ENCODE data around the gene SLC28A1.

SLC28A1 gene

GRCh38 chr15:84905016-84905916, 20.8 kb downstream of the SLC28A1 start:
- TF ChIP-seq, protein P1, sequence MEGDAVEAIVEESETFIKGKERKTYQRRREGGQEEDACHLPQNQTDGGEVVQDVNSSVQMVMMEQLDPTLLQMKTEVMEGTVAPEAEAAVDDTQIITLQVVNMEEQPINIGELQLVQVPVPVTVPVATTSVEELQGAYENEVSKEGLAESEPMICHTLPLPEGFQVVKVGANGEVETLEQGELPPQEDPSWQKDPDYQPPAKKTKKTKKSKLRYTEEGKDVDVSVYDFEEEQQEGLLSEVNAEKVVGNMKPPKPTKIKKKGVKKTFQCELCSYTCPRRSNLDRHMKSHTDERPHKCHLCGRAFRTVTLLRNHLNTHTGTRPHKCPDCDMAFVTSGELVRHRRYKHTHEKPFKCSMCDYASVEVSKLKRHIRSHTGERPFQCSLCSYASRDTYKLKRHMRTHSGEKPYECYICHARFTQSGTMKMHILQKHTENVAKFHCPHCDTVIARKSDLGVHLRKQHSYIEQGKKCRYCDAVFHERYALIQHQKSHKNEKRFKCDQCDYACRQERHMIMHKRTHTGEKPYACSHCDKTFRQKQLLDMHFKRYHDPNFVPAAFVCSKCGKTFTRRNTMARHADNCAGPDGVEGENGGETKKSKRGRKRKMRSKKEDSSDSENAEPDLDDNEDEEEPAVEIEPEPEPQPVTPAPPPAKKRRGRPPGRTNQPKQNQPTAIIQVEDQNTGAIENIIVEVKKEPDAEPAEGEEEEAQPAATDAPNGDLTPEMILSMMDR (conservative IDR thresholded peaks at IDR 0.05) = no peak
- no peak overlapping the region for H3K27ac ChIP-seq

DNA sequence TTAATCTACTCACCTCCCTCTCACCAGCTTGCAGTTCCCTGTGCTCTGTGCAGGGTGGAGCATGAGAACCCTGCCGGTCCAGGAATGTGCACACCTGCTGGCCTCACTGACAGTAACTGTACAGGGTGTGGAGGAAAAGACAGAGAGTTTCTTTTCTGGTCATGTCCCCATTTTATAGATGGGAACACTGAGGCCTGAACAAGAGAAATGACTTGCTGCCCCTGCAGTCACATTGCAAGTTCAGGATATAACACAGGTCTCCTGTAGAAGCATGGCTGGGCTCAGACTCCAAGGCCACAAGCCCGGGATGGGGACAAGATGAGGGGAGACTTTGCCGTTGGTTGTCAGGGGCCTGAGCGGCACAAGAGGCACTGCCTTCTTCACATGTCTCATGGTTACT, 23.3 kb downstream of the SLC28A1 start:
- TF ChIP-seq, protein P1 (conservative IDR thresholded peaks at IDR 0.05) = no peak
- no peak overlapping the region for H3K27ac ChIP-seq

- TF ChIP-seq, protein P1 (conservative IDR thresholded peaks at IDR 0.05) = no peak
- peak overlapping the region; percentile 7; the same call in 1 of the 2 replicates for H3K27ac ChIP-seq
Measured at GRCh38 chr15:84908564-84908963, 24.1 kb downstream of the SLC28A1 start.

DNA sequence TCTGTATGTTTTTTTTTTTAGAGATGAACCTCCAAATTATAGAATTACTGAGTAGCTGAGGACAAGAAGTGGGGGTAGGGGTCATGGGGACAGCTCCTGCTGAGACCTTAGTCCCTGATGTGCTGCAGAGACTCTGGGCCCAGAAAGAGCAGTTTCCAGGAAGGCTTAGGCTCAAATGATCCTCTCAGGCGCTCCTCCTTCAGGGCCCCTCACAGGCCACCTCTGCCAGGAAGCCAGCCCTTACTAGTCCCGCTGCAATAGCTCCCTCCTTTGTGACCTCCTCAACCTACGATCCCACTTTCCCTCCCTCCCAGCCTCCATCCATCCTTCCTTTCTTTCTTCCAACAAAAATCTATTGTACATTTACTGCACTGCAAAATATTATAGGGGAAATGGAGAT, 24.6 kb downstream of the SLC28A1 start:
- TF ChIP-seq, protein P1 (conservative IDR thresholded peaks at IDR 0.05) = no peak
- H3K27ac ChIP-seq = no peak overlapping the region; the same call in 1 of the 2 replicates

DNA sequence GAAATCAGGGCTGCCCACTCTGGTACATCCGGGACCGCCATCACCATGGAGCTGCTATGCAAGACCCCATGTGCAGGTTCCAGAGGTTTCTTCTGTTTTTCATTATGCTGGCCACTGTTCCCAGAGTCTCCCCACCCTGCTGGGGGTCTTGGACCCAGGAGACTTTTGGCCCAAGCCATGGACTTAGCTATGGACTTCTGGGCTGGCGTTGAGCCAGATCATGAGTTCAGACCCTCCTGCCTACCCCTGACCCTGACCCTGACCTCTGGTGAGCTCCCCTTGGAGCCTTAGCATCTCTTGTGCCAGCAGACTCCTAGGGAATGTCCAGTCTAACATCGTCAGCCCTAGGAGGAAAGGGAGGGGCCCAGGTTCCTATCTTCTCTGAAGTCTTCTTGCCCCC, 25.3 kb downstream of the SLC28A1 start:
- TF ChIP-seq, protein P1 (conservative IDR thresholded peaks at IDR 0.05) = no peak
- H3K27ac ChIP-seq = no peak overlapping the region

DNA sequence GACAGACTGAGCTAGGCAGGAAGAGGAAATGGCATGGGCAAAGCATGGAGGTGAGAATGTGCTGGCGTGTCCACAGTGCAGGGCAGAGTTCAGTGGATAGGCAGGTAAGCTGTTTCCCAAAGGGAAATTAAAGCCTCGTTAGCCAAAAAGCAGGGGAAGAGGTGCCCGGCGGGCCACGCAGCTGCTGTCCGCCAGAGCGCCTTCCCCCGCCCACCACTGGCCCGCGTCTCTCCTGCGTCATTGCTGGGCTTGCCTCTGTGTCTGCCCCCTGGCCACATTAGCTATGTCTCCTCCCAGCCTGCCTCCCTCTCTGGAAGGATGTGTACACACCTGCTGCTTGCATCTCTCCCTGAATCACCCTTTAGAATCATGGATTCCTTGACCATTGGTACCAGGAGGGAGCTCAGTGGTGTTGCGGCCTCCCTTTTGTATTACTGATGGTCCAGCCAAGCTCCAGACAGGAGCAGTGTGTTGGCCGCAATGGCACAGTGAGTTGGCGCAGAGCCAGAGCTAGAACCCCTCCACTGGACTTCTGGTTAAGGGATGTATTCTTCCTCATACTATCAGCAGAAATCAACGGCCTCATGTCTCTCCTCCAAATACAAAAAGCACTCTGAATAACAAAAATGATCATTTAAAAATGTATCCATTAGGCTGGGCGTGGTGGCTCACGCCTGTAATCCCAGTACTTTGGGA, 26.6 kb downstream of the SLC28A1 start:
- H3K27ac ChIP-seq = no peak overlapping the region
- TF ChIP-seq, protein P1 (conservative IDR thresholded peaks at IDR 0.05) = no peak

DNA sequence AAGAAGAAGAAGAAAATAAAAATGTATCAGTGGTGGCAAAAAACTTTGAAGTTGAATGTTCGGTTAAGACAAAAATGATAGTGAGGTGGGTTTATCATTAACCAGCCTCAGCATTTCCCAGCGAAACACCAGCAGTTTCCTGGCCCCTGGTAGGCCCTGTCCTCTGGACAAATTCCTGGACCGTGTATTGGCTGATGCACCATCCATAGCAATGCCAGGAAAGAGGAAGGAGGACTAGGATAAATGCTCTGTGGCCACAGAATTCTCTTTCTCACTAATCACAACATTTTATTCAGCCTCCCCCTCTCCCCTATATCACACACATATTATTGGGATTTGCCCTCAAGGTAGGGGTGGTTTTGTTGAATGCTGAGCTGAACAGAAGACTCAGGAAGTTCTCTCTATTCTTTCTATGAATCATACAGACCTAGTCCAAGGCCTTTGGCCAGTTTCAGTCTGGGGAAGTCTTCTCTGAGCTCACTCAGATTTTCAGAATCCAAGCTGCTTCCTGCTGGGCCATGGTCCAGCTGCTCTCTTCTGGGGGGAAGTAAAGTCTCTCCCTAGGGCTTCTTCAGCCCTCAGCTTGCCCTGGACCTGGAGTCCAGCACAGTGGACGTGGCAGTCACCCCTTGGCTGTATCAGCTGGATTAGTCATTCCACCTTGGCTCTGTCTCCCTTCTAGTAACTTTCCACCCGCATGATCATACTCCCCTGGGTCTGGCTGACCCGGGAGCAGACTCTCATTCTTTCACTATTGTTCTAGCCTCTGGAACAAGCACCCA, 27.6 kb downstream of the SLC28A1 start:
- TF ChIP-seq, protein P1 (conservative IDR thresholded peaks at IDR 0.05) = no peak
- H3K27ac ChIP-seq = no peak overlapping the region

Data from VCaP (cell line).